Left lung (tissue), 10 donors: ENCODE results near the gene RPL23. TPM values are rescaled to one million over a fixed set of nuclear protein-coding genes. Genes with fewer than 3 reads are reported as not detected.

Experiments
- ATAC-seq: fragments of 200-7000 bp; cut with Tn5 transposase; one replicate; pipeline ENCODE4 v1.9.1; 2020; ENCODE audit warnings: moderate library complexity
- DNase-seq, 4 donors: peaks; one replicate each; pipeline ENCODE4 v3.0.0-alpha.2; 2013 to 2020
- H3K27ac ChIP-seq, 2 donors: fragments of 200-600 bp; sonication (generic) in 1 of 2; one replicate each; pipeline versions ENCODE4 v1.5.0 to v1.8.0; 2020 to 2021
- H3K27me3 ChIP-seq, 2 donors: fragments of 200-600 bp; sonication (generic) in 1 of 2; one replicate each; pipeline versions ENCODE4 v1.5.0 to v1.8.0; 2020 to 2021
- H3K36me3 ChIP-seq, 2 donors: fragments of 200-600 bp; sonication (generic) in 1 of 2; one replicate each; pipeline versions ENCODE4 v1.5.0 to v1.8.0; 2020 to 2021
- H3K4me1 ChIP-seq, 2 donors: fragments of 200-600 bp; one replicate each; pipeline ENCODE4 v1.8.0; 2021
- H3K4me3 ChIP-seq, 2 donors: fragments of 200-600 bp; sonication (generic) in 1 of 2; one replicate each; pipeline versions ENCODE4 v1.5.0 to v1.8.0; 2020 to 2021; ENCODE audit warnings: mild to moderate bottlenecking in 1 of 2
- H3K9me3 ChIP-seq, 2 donors: fragments of 200-600 bp; sonication (generic) in 1 of 2; one replicate each; pipeline versions ENCODE4 v1.5.0 to v1.8.0; 2020 to 2021
- intact Hi-C, 2 donors: fragments of 100-400 bp; cut with DNase I; formaldehyde crosslinking; loops; one replicate each; pipeline versions ENCODE4 v1.11.2 to v1.14.2; 2022
- microRNA-seq, 2 donors: library from miRNA; unstranded; fragments of <30 nt; microRNA quantifications; one replicate each; pipeline ENCODE4, GENCODE V29; 2019
- polyA plus RNA-seq, 6 donors: library from polyadenylated mRNA; unstranded; fragments of 120-200 nt; gene quantifications; one replicate each; pipeline ENCODE4 v1.2.1, GENCODE V29; 2013; ENCODE audit not compliant: insufficient read length in 6 of 6
- total RNA-seq, 2 donors: library from RNA; stranded (reverse); fragmentation: NEBNext Ultra II Directional; extraction: Animal tissue kit (Norgen Biotek cat#: 25700); gene quantifications; one replicate each; pipeline ENCODE4 v1.2.1, GENCODE V29; 2021
- TF ChIP-seq, protein P1 (sequence below), 2 donors: fragments of 200-600 bp; sonication (generic) in 1 of 2; IDR thresholded peaks; one replicate each; pipeline versions ENCODE4 v1.5.0 to v1.8.0; 2021; ENCODE audit warnings: antibody characterized with exemption in 2 of 2
- donor health status: DM: no; HTN: yes; CAD: no.
- donor health status: DM: no; HTN: no; CAD: no.

The RPL23 gene
- total and polyA plus RNA-seq, 8 donors: 1,144 to 3,076 (median 2,699) TPM

DNA sequence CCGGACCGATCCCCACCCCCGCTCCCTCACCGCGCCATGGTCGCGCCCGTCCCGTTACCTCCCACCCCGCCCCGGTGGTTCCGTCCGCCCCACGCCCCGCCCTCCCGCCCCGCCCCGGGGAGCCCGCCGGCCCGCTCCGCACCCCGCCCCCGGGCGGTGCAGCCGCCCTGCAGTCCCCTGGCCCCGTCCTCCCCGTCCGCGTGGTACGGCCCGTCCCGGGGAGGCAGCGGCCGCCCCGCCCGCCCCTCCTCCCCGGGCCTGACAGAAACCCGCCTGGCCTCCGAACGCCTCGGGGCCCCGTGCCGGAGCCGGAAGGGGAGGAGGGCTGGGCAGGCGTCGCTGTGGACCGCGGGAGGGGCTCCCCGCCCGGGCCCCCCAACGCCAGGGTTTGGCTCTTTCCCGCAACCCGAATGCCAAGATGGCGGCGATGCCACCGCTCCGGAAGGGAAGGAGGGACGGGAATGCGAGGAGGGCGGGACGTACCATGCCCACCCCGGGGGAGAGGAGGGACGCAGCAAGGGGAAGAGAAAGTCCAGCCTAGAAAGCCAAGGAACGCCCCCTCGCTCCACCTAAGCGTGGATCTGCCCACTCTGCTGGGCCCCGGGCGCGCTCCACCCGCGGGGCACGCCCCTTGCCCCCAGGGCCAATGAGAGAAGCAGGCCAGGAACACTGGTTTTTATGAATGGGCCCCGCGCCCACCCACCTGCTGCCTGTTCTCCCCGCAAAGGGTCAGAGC is 53.9 kb downstream of the RPL23 start, which contains the start of gene PIP4K2B:
PIP4K2B (minus strand) TSS at position 56 of the 736 bp plus-strand sequence. CDS start 132 bp downstream, outside the sequence.
- ATAC-seq (peak; percentile 96), DNase-seq (peak; percentile 96 to 98 (median 97))
- intact Hi-C loops: no loop called here
- peak within 1 kb of the TSS; percentile 99 for H3K27ac ChIP-seq
- no peaks in the 10 kb centered on the region for H3K9me3 ChIP-seq
- TF ChIP-seq, protein P1, sequence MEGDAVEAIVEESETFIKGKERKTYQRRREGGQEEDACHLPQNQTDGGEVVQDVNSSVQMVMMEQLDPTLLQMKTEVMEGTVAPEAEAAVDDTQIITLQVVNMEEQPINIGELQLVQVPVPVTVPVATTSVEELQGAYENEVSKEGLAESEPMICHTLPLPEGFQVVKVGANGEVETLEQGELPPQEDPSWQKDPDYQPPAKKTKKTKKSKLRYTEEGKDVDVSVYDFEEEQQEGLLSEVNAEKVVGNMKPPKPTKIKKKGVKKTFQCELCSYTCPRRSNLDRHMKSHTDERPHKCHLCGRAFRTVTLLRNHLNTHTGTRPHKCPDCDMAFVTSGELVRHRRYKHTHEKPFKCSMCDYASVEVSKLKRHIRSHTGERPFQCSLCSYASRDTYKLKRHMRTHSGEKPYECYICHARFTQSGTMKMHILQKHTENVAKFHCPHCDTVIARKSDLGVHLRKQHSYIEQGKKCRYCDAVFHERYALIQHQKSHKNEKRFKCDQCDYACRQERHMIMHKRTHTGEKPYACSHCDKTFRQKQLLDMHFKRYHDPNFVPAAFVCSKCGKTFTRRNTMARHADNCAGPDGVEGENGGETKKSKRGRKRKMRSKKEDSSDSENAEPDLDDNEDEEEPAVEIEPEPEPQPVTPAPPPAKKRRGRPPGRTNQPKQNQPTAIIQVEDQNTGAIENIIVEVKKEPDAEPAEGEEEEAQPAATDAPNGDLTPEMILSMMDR (IDR thresholded peaks at IDR 0.05): no peak
- H3K36me3 ChIP-seq: peaks cover 0 to 50% of the 10 kb centered on the region in 2 donors
- no peaks in the 10 kb centered on the region for H3K27me3 ChIP-seq
- peak within 1 kb of the TSS; percentile 88 to 90 for H3K4me3 ChIP-seq
- H3K4me1 ChIP-seq: peaks cover 18 to 42% of the 10 kb centered on the region in 2 donors

DNA sequence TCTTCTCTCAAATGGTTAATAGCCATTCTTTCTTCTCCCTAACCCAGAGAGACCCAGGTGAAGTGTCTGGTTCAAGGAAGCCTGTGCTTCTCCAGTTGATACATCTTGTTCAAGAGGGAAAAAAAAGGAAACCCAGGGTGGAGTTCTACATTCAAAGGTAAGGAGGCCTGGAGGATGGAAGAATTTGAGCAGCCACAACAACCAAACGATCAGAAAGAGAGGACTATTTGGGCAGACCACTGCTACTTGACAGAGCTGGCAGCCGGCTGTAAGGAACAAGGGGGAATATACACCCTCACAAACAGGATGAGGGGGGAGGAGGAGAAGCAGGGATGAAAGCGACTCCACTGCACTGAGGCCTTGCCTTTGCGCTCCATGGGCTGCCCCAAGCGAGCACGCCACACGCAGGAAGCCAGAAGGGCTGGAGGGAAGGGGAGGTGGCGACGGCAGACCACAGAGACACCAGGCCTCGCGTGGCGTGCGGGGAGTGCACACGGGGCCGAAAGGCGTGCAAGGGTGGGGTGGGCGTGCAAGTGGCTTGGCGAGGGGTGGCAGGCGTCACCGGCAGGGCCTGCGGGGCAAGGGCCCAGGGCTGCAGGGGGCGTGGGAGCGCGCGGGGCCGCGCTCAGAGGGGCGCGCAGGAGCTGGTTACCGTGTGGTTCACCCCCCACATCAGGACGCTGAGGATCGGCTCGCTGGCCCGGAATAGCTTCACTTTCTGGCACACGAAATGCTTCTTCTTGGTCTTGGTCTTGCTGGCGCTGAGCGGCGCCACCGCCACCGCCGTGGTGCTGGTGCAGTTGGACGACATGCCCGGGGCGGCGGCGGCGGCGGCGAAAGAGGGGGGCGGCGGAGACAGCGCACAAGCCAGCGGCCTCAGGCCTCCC is 54.7 kb downstream of the RPL23 start:
- TF ChIP-seq, protein P1 (IDR thresholded peaks at IDR 0.05): no peak
- Histone ChIP-seq H3K27me3 (no peaks in the 10 kb centered on the region), H3K4me3 (peak overlapping the region; percentile 88 to 90), H3K36me3 (peaks cover 0 to 41% of the 10 kb centered on the region in 2 donors), H3K9me3 (no peaks in the 10 kb centered on the region), H3K27ac (peak overlapping the region; percentile 99), H3K4me1 (peaks cover 18 to 42% of the 10 kb centered on the region in 2 donors)
- intact Hi-C loops: no loop called here
- ATAC-seq (peak; percentile 36), DNase-seq (peak; percentile 40 to 84 (median 52))

Small RNAs within 50 kb of the gene (microRNA-seq; reads per million reads assigned to microRNA genes)
- gene MIR4727: 1.2 to 1.5 reads per million in 2 donors

Other genes starting within 250 kb of the RPL23 start
- 1 to 10 TPM; 2.7 to 2.8 TPM for gene SRCIN1, start 247.8 kb downstream of the RPL23 start, total RNA-seq
- 10 to 100 TPM in 2 of 6 donors, 1 to 10 TPM in 4; 5.6 to 10.6 (median 8.5) TPM for gene SRCIN1, start 247.8 kb downstream of the RPL23 start, polyA plus RNA-seq
- 1 to 10 TPM; 1.5 to 2.1 TPM for gene EPOP, start 178.8 kb downstream of the RPL23 start, total RNA-seq
- 1 to 10 TPM; 1.6 to 2.1 (median 1.7) TPM for gene EPOP, start 178.8 kb downstream of the RPL23 start, polyA plus RNA-seq
- 100 to 1,000 TPM in 1 of 2 donors, 10 to 100 TPM in 1; 80.0 to 102 TPM for gene MLLT6, start 148.4 kb downstream of the RPL23 start, total RNA-seq
- 100 to 1,000 TPM; 103 to 143 (median 124) TPM for gene MLLT6, start 148.4 kb downstream of the RPL23 start, polyA plus RNA-seq
- 10 to 100 TPM; 32.9 to 49.2 TPM for gene CISD3, start 123.4 kb downstream of the RPL23 start, total RNA-seq
- gene CISD3, start 123.4 kb downstream of the RPL23 start, polyA plus RNA-seq: 10 to 100 TPM in 4 of 6 donors, 1 to 10 TPM in 2; 8.6 to 19.4 (median 12.1) TPM
- 10 to 100 TPM; 40.0 to 49.5 TPM for gene PCGF2, start 105.4 kb downstream of the RPL23 start, total RNA-seq
- gene PCGF2, start 105.4 kb downstream of the RPL23 start, polyA plus RNA-seq: 100 to 1,000 TPM in 1 of 6 donors, 10 to 100 TPM in 5; 73.8 to 102 (median 90.0) TPM
- gene PSMB3, start 101.0 kb downstream of the RPL23 start, total RNA-seq: 100 to 1,000 TPM; 123 to 191 TPM
- gene PSMB3, start 101.0 kb downstream of the RPL23 start, polyA plus RNA-seq: 10 to 100 TPM; 84.9 to 96.1 (median 87.9) TPM
- gene PIP4K2B, start 54.2 kb downstream of the RPL23 start, total RNA-seq: 10 to 100 TPM; 39.8 to 43.3 TPM
- gene PIP4K2B, start 54.2 kb downstream of the RPL23 start, polyA plus RNA-seq: 10 to 100 TPM; 84.8 to 94.3 (median 88.2) TPM
- gene CWC25, start 28.4 kb downstream of the RPL23 start, total RNA-seq: 10 to 100 TPM; 15.0 to 22.3 TPM
- 10 to 100 TPM; 24.1 to 29.3 (median 27.0) TPM for gene CWC25, start 28.4 kb downstream of the RPL23 start, polyA plus RNA-seq
- gene LASP1, start 16.3 kb upstream of the RPL23 start, total RNA-seq: 100 to 1,000 TPM; 163 to 172 TPM
- gene LASP1, start 16.3 kb upstream of the RPL23 start, polyA plus RNA-seq: 100 to 1,000 TPM; 141 to 175 (median 155) TPM
- not detected for gene FBXO47, start 113.7 kb upstream of the RPL23 start, total RNA-seq
- not detected for gene FBXO47, start 113.7 kb upstream of the RPL23 start, polyA plus RNA-seq